Activated B cell treated with CpG ODN at 0.5 μM for 24 hours (primary cell): ENCODE results near the gene APBA2. TPM values are rescaled to one million over a fixed set of nuclear protein-coding genes. Genes with fewer than 3 reads are reported as not detected.

Experiments
- ATAC-seq: fragments of 200-7000 bp; cut with Tn5 transposase; one replicate; pipeline ENCODE4 v1.10.0; 2021; ENCODE audit warnings: low read depth, mild to moderate bottlenecking, moderate library complexity
- CTCF ChIA-PET: fragments of 350-600 bp; sonication (Branson Sonifier 250); formaldehyde crosslinking; loops from one replicate; lab custom pipeline; 2021; ENCODE audit warnings: antibody characterized with exemption; lab: Charles Lee
- POLR2A ChIA-PET: fragments of 350-600 bp; sonication (Branson Sonifier 250); formaldehyde crosslinking; loops from one replicate; lab custom pipeline; 2021; ENCODE audit warnings: antibody characterized with exemption; lab: Charles Lee
- DNase-seq: peaks from one replicate; pipeline ENCODE4 v3.0.0; 2022
- H3K27ac Mint-ChIP-seq: one replicate; pipeline ENCODE4 v1.8.0; 2020; ENCODE audit warnings: mixed read lengths
- H3K27me3 Mint-ChIP-seq: one replicate; pipeline ENCODE4 v1.8.0; 2021; ENCODE audit warnings: mixed read lengths
- H3K36me3 Mint-ChIP-seq: one replicate; pipeline ENCODE4 v1.8.0; 2021; ENCODE audit warnings: low read depth, mixed read lengths
- H3K4me1 Mint-ChIP-seq: one replicate; pipeline ENCODE4 v1.8.0; 2021; ENCODE audit warnings: mixed read lengths
- H3K4me3 Mint-ChIP-seq: one replicate; pipeline ENCODE4 v1.8.0; 2020; ENCODE audit warnings: mild to moderate bottlenecking, mixed read lengths
- H3K9me3 Mint-ChIP-seq: one replicate; pipeline ENCODE4 v1.8.0; 2020; ENCODE audit warnings: mixed read lengths
- intact Hi-C: fragments of 100-400 bp; cut with micrococcal nuclease; formaldehyde crosslinking; loops from one replicate; pipeline ENCODE4 v1.15.1; 2024
- total RNA-seq: library from RNA; stranded (reverse); gene quantifications from 2 replicates; pipeline ENCODE4 v1.2.3, GENCODE V29; 2022
- TF ChIP-seq, protein P1 (sequence below): fragments of 200-600 bp; IDR thresholded peaks from one replicate; pipeline ENCODE4 v1.8.0; 2022; ENCODE audit warnings: antibody characterized with exemption, mild to moderate bottlenecking

The APBA2 gene
- total RNA-seq, 1 donor from 2014 or later, result not detected

DNA sequence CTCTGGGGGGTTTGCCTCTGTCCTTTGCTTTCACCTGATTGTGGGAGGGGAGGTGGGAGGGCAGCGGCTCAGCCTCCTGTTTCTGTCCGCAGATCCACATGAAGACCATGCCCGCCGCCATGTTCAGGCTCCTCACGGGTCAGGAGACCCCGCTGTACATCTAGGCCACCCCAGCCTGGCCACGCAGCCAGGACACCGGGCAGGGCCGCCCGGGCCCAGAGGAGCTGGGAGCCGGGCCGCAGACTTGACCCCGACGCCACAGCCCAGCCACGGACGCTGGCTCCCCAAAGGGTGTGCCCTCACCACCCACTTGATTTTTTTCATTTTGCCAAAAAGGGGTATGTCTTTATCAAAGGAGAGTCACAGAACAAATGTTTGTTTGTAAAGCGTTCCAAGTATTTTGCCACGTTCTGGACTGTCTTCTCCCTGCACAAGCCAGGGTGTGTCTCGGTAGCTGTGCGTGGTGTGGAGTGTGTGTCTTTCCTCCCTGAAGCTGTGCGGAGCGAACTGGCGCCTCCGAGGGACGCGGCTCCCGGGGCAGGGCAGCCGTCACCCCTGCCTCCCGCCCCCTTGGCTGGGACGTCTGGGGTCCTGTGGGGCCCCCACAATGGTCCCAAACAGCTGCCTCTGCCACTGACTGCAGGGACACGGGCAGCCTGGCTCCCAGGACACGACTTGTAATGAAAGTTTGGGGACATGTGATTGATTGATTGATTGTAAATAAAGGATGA is 231.4 kb downstream of the APBA2 start:
- TF ChIP-seq, protein P1, sequence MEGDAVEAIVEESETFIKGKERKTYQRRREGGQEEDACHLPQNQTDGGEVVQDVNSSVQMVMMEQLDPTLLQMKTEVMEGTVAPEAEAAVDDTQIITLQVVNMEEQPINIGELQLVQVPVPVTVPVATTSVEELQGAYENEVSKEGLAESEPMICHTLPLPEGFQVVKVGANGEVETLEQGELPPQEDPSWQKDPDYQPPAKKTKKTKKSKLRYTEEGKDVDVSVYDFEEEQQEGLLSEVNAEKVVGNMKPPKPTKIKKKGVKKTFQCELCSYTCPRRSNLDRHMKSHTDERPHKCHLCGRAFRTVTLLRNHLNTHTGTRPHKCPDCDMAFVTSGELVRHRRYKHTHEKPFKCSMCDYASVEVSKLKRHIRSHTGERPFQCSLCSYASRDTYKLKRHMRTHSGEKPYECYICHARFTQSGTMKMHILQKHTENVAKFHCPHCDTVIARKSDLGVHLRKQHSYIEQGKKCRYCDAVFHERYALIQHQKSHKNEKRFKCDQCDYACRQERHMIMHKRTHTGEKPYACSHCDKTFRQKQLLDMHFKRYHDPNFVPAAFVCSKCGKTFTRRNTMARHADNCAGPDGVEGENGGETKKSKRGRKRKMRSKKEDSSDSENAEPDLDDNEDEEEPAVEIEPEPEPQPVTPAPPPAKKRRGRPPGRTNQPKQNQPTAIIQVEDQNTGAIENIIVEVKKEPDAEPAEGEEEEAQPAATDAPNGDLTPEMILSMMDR, result no peak
- H3K27me3 Mint-ChIP-seq, result peaks cover 16% of the 10 kb centered on the region
- no peak for DNase-seq
- H3K27ac Mint-ChIP-seq, result no peak overlapping the region
- CTCF ChIA-PET, result no interaction called here
- H3K4me3 Mint-ChIP-seq, result no peak overlapping the region
- no peaks in the 10 kb centered on the region for H3K36me3 Mint-ChIP-seq
- H3K9me3 Mint-ChIP-seq, result no peaks in the 10 kb centered on the region
- POLR2A ChIA-PET, result no interaction called here
- H3K4me1 Mint-ChIP-seq, result peaks cover 4% of the 10 kb centered on the region
- intact Hi-C loops, result no loop called here
- no peak for ATAC-seq

DNA sequence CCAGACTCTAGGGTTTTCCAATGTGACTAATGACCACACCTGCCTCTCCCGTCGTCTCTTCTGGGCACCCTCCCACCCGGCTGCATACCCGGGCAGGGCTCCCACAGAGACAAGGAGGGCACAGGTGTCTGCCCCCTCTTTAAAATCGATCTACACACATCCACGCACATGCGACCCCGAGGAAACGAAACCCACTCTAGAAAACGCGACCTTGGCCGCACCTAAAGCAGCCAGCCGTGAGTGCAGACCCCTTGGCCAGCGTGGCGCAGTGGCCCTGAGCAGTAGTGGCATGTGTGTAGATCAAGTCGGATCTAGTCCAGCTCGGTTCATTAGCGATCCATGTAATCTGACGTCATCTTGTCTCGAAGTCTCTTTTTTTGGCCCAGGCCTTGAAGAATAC is 232.0 kb downstream of the APBA2 start:
- H3K4me3 Mint-ChIP-seq, result no peak overlapping the region
- H3K9me3 Mint-ChIP-seq, result no peaks in the 10 kb centered on the region
- ChIA-PET POLR2A (no interaction called here), CTCF (no interaction called here)
- H3K36me3 Mint-ChIP-seq, result no peaks in the 10 kb centered on the region
- TF ChIP-seq, protein P1, result no peak
- intact Hi-C loops, result no loop called here
- DNase-seq (no peak), ATAC-seq (no peak)
- peaks cover 4% of the 10 kb centered on the region for H3K4me1 Mint-ChIP-seq
- no peak overlapping the region for H3K27ac Mint-ChIP-seq
- peaks cover 16% of the 10 kb centered on the region for H3K27me3 Mint-ChIP-seq

DNA sequence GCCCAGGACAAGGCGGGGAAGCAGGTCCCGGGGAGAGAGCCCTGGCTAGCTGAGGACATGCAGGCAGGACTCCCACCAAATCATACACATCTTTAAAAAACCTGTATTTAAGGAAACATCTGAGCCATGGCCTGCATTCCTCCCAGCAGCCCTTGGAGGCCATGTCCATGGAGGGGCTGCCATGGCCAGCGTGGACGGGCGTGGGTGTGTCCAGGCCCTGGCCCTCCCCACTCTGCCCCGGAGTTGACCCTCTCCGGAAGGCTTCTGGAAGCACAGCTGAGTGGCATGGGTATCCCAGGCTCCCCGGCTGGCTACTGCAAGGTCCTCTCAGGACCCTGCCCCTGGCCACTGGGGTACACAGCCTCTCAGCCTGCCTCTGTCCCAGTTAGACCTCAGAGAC is 234.1 kb downstream of the APBA2 start:
- H3K27ac Mint-ChIP-seq, result no peak overlapping the region
- POLR2A ChIA-PET, result no interaction called here
- H3K36me3 Mint-ChIP-seq, result no peaks in the 10 kb centered on the region

DNA sequence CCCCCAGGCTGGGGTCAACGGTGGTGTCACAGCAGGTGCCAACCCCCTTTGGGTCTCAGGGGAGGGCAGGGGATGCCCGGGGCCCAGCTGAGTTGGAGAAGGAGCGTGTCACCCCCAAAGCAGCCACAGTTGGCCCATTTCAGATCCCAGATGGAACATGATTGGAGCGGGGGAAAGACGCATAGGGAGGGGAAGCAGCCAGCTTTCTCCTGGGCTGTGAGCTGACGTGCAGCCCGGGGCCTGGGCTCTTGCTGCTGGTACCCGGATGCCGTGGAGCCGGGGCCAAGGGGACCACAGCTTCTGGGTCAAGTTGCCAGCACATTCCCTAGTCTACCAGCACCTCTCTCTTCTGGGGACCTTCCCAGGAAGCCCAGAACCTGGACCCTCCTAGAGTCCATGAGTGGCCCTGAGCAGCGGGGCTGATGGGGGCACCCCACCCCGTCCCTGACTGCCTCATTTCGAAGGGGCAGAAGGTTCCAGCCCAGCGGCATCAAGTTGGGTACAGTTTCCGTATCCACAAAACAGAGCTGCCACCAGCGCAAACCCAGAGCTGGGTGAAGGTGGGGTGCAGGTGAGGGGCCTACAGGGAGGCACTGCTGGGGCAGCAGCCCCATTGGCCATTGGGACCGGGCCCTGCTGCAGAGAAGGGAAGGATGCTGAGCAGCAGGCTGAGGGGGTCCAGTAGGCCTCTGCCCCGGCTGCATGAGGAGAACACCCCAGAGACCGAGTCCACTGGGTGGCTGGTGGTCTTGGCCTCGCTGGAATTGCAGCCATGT is 235.0 kb downstream of the APBA2 start:
- CTCF ChIA-PET, result no interaction called here
- Mint-ChIP-seq H3K27me3 (peaks cover 2% of the 10 kb centered on the region), H3K4me1 (no peaks in the 10 kb centered on the region)

More for the DNA sequence above, 234.1 kb downstream of the APBA2 start:
- TF ChIP-seq, protein P1, result no peak
- Mint-ChIP-seq H3K27me3 (peaks cover 5% of the 10 kb centered on the region), H3K4me3 (no peak overlapping the region), H3K9me3 (no peaks in the 10 kb centered on the region), H3K4me1 (peaks cover under 1% of the 10 kb centered on the region)
- DNase-seq, result no peak
- ATAC-seq, result no peak
- intact Hi-C loops, result no loop called here
- CTCF ChIA-PET, result no interaction called here

DNA sequence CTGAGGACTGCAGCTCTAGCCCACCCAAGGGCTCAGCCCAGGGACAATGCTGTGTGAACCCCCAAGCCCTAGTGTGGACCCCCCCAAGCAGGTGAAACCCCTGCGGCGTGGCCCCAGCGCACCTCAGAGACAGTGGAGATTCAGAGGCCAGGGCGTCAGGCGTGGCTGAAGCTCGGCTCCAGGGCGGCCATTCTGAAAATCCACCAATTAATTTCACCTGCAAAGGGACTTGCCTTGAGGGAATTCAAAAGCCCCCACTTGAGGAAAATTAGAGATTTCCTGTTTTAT is 235.5 kb downstream of the APBA2 start:
- no peak overlapping the region for H3K27ac Mint-ChIP-seq
- ATAC-seq (no peak), DNase-seq (no peak)
- intact Hi-C loops, result no loop called here
- TF ChIP-seq, protein P1, result no peak
- no peaks in the 10 kb centered on the region for H3K9me3 Mint-ChIP-seq
- CTCF ChIA-PET, result no interaction called here
- H3K27me3 Mint-ChIP-seq, result peaks cover 2% of the 10 kb centered on the region
- no peak overlapping the region for H3K4me3 Mint-ChIP-seq
- H3K4me1 Mint-ChIP-seq, result no peaks in the 10 kb centered on the region
- H3K36me3 Mint-ChIP-seq, result no peaks in the 10 kb centered on the region
- POLR2A ChIA-PET, result no interaction called here

More for the DNA sequence above, 235.0 kb downstream of the APBA2 start:
- Mint-ChIP-seq H3K27ac (no peak overlapping the region), H3K4me3 (no peak overlapping the region), H3K9me3 (no peaks in the 10 kb centered on the region), H3K36me3 (no peaks in the 10 kb centered on the region)
- POLR2A ChIA-PET, result no interaction called here
- DNase-seq, result no peak
- ATAC-seq, result no peak
- TF ChIP-seq, protein P1, result no peak
- intact Hi-C loops, result no loop called here
